Measurements from ENCODE around the gene PTPRCAP.

DNA sequence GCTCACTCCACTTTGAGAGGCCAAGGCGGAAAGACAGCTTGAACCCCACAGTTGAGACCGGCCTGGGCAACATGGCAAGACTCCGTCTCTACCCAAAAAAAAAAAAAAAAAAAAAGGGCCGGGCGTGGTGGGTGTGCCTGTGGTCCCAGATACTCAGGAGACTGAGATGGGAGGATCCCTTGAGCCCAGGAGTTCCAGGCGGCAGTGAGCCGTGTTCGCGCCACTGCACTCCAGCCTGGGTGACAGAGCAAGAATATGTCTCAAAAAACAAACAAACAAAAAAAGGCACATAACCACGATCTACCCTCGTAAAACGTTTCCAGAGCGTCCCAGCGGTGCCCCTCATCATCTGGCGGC, 46.6 kb downstream of the PTPRCAP start:
- no peak for TF ChIP-seq CTCF (IDR thresholded peaks at IDR 0.05; ENCODE audit: low read length)
- no peak for TF ChIP-seq EZH2phosphoT487 (IDR thresholded peaks at IDR 0.05; ENCODE audit: low read length)

Data from MM.1S (cell line).